Keratinocyte (primary cell): ENCODE measurements around the gene ARHGAP6. TPM values are rescaled to one million over a fixed set of nuclear protein-coding genes. Genes with fewer than 3 reads are reported as not detected.

ENCODE experiments used
- DNase-seq: peaks from one replicate; pipeline ENCODE4 v3.0.0-alpha.2; 2011; ENCODE audit warnings: low read depth, missing footprints, low spot score
- FAIRE-seq: peaks from 2 replicates; lab custom pipeline; 2011; peaks lifted over from hg19 to GRCh38; lab: Jason Lieb, UNC
- H2AFZ ChIP-seq: 2 replicates; pipeline ENCODE4 v1.6.0; 2012; ENCODE audit warnings: low read length, control low read depth, inconsistent platforms; ENCODE audit not compliant: control insufficient read depth
- H3K27ac ChIP-seq: 2 replicates; pipeline ENCODE4 v1.5.1; 2011; ENCODE audit warnings: low read length; ENCODE audit not compliant: control insufficient read depth, insufficient read depth
- H3K27me3 ChIP-seq: 3 replicates; pipeline ENCODE4 v1.6.0; 2011; ENCODE audit warnings: low read length; ENCODE audit not compliant: control insufficient read depth, insufficient read depth; ENCODE audit errors: extremely low read depth
- H3K36me3 ChIP-seq, 2 experiments: 2 replicates in 1 of 2; 3 replicates in 1 of 2; pipeline ENCODE4 v1.5.1; 2011; ENCODE audit warnings: low read length in 2 of 2, mild to moderate bottlenecking in 1 of 2; ENCODE audit not compliant: control insufficient read depth in 2 of 2, insufficient read depth in 2 of 2; ENCODE audit errors: extremely low read depth in 1 of 2
- H3K4me1 ChIP-seq: 3 replicates; pipeline ENCODE4 v1.5.1; 2011; ENCODE audit warnings: low read length; ENCODE audit not compliant: control insufficient read depth, insufficient read depth; ENCODE audit errors: extremely low read depth
- H3K4me2 ChIP-seq: 3 replicates; pipeline ENCODE4 v1.6.0; 2011; ENCODE audit warnings: low read depth, low read length; ENCODE audit not compliant: control insufficient read depth, insufficient read depth; ENCODE audit errors: extremely low read depth
- H3K4me3 ChIP-seq, 3 experiments: fragments of 200-600 bp in 1 of 3; sonication (generic) in 1 of 3; 2 replicates in 2 of 3; 3 replicates in 1 of 3; pipeline ENCODE4 v1.5.1; 2011 to 2016; ENCODE audit warnings: low read length in 3 of 3, mild to moderate bottlenecking in 3 of 3, control low read depth in 2 of 3, inconsistent platforms in 1 of 3, low read depth in 1 of 3, mixed read lengths in 1 of 3, mixed run types in 1 of 3, moderate library complexity in 1 of 3; ENCODE audit not compliant: control insufficient read depth in 2 of 3, insufficient read depth in 2 of 3; ENCODE audit errors: extremely low read depth in 1 of 3
- H3K79me2 ChIP-seq: 2 replicates; pipeline ENCODE4 v1.6.0; 2012; ENCODE audit warnings: low read length; ENCODE audit not compliant: control insufficient read depth, insufficient read depth
- H3K9ac ChIP-seq: 3 replicates; pipeline ENCODE4 v1.6.0; 2011; ENCODE audit warnings: low read length; ENCODE audit not compliant: control insufficient read depth, insufficient read depth; ENCODE audit errors: extremely low read depth
- H3K9me1 ChIP-seq: 3 replicates; pipeline ENCODE4 v1.6.0; 2011; ENCODE audit warnings: low read length; ENCODE audit not compliant: control insufficient read depth, insufficient read depth; ENCODE audit errors: extremely low read depth
- H3K9me3 ChIP-seq: 2 replicates; pipeline ENCODE4 v1.5.1; 2012; ENCODE audit warnings: low read depth, low read length; ENCODE audit not compliant: control insufficient read depth
- H4K20me1 ChIP-seq: 3 replicates; pipeline ENCODE4 v1.6.0; 2011; ENCODE audit warnings: low read length; ENCODE audit not compliant: control insufficient read depth, insufficient read depth; ENCODE audit errors: extremely low read depth
- CTCF ChIP-seq, 3 experiments: IDR thresholded peaks in 1 of 3; conservative IDR thresholded peaks in 1 of 3; optimal IDR thresholded peaks in 1 of 3; 2 replicates in 2 of 3; 3 replicates in 1 of 3; pipeline versions ENCODE3 to v1.5.1; 2011; ENCODE audit warnings: low read length in 3 of 3, mild to moderate bottlenecking in 3 of 3, moderate library complexity in 2 of 3, control low read depth in 1 of 3, inconsistent platforms in 1 of 3; ENCODE audit not compliant: insufficient read depth in 2 of 3; ENCODE audit errors: extremely low read depth in 1 of 3
- EZH2 ChIP-seq: IDR thresholded peaks from one replicate; pipeline ENCODE4 v1.6.1; 2012; ENCODE audit warnings: inconsistent platforms, mild to moderate bottlenecking, low read length, moderate library complexity
- dilution Hi-C: fragments of 300-500 bp; cut with MboI; formaldehyde crosslinking; loops from one replicate; pipeline ENCODE4 v1.7.0; 2020; ENCODE audit warnings: low sequenced_read_pairs; ENCODE audit not compliant: extremely low pct_ligation_motif_present
- polyA plus RNA-seq, 5 experiments: library from polyadenylated mRNA; depleted of rRNA in 3 of 5; stranded (reverse) in 3 of 5; stranded (forward) in 1 of 5; unstranded in 1 of 5; fragments of >200 nt; gene quantifications; 1 replicate in 1 of 5; 2 replicates in 3 of 5; 3 replicates in 1 of 5; pipeline versions ENCODE4 v1.2.1 to v1.2.3, GENCODE V29; 2011 to 2012; ENCODE audit warnings: missing spikeins in 2 of 5, low read depth in 1 of 5, low replicate concordance in 1 of 5

The ARHGAP6 gene
- polyA plus RNA-seq, 1 donor (not counting 4 experiments of a cell fraction or from before 2014, with no cell fraction given): 0.01 TPM

DNA sequence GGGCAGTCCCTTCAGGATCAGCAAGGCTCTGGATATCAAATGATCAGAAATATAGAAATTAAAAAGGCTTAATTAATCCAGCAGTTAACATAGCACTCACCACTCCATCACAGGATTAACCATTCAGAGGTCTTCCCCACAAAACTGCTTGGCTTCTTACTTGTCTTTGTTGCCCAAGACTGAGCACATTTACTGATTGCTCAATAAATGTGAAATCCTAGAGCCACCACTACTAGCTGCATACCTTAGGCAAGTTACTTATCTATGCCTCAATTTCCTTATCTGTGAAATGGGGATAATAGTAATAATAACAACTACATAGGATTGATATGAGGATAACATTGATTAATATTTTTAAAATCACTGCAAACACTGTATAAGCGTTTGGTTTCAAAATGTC lies 124.2 kb downstream of the ARHGAP6 start:
- H3K79me2 ChIP-seq: no peaks in the 10 kb centered on the region
- no peak overlapping the region for H3K4me3 ChIP-seq
- no peak for TF ChIP-seq EZH2
- H3K9me1 ChIP-seq: no peaks in the 10 kb centered on the region
- no peaks in the 10 kb centered on the region for H3K9me3 ChIP-seq
- no peak overlapping the region for H3K27ac ChIP-seq
- FAIRE-seq (no peak), DNase-seq (no peak)
- H2AFZ ChIP-seq: no peak overlapping the region
- H3K4me2 ChIP-seq: no peak overlapping the region
- no peaks in the 10 kb centered on the region for H4K20me1 ChIP-seq
- dilution Hi-C loops: loop anchor here (25.0 kb wide), 1 partner anchor 379 kb away; no protein-coding TSS in a partner anchor
- no peaks in the 10 kb centered on the region for H3K4me1 ChIP-seq
- H3K36me3 ChIP-seq: no peaks in the 10 kb centered on the region
- H3K9ac ChIP-seq: no peak overlapping the region
- no peaks in the 10 kb centered on the region for H3K27me3 ChIP-seq

- dilution Hi-C loops: loop anchor here (25.0 kb wide), 1 partner anchor 378 kb away; no protein-coding TSS in a partner anchor
- H3K36me3 ChIP-seq: no peaks in the 10 kb centered on the region
- H3K9me3 ChIP-seq: no peaks in the 10 kb centered on the region
- DNase-seq: no peak
- H3K4me2 ChIP-seq: no peak overlapping the region
- no peak overlapping the region for H2AFZ ChIP-seq
- no peaks in the 10 kb centered on the region for H4K20me1 ChIP-seq
- no peaks in the 10 kb centered on the region for H3K9me1 ChIP-seq
- H3K79me2 ChIP-seq: no peaks in the 10 kb centered on the region
- no peak overlapping the region for H3K4me3 ChIP-seq
- TF ChIP-seq CTCF (optimal IDR thresholded peaks at IDR 0.05 in 1 of 3, IDR thresholded peaks at IDR 0.05 in 1 of 3, conservative IDR thresholded peaks at IDR 0.05 in 1 of 3; ENCODE audit: extremely low read depth in 1 of 3, insufficient read depth in 2 of 3, low read length in 3 of 3) (peak in 2 of 3 experiments; percentile 5 to 32), EZH2 (no peak)
- no peak for FAIRE-seq
- no peak overlapping the region for H3K27ac ChIP-seq
- H3K4me1 ChIP-seq: no peaks in the 10 kb centered on the region
- no peak overlapping the region for H3K9ac ChIP-seq
- H3K27me3 ChIP-seq: no peaks in the 10 kb centered on the region
Observed at GRCh38 chrX:11540532-11541377, 125.0 kb downstream of the ARHGAP6 start.
